SJCRH30 (cell line): ENCODE measurements around the gene TSC22D2. TPM values are rescaled to one million over a fixed set of nuclear protein-coding genes. Genes with fewer than 3 reads are reported as not detected.

Experiments
- DNase-seq, 2 experiments: peaks; one replicate each; pipeline ENCODE4 v3.0.0-alpha.2; 2015 to 2020
- H3K27ac ChIP-seq: fragments of 250-450 bp; sonication (Bioruptor Pico); 2 replicates; pipeline ENCODE4 v1.5.1; 2020; ENCODE audit warnings: mild to moderate bottlenecking, moderate library complexity
- H3K27me3 ChIP-seq: fragments of 250-450 bp; sonication (Bioruptor Pico); 2 replicates; pipeline ENCODE4 v1.5.1; 2020; ENCODE audit warnings: mild to moderate bottlenecking, moderate library complexity
- H3K36me3 ChIP-seq: fragments of 250-450 bp; sonication (Bioruptor Pico); 2 replicates; pipeline ENCODE4 v1.5.1; 2020; ENCODE audit warnings: mild to moderate bottlenecking, moderate library complexity
- H3K4me1 ChIP-seq: fragments of 250-450 bp; sonication (Bioruptor Pico); 2 replicates; pipeline ENCODE4 v1.5.1; 2020; ENCODE audit warnings: mild to moderate bottlenecking, moderate library complexity
- H3K4me3 ChIP-seq: fragments of 250-450 bp; sonication (Bioruptor Pico); 2 replicates; pipeline ENCODE4 v1.5.1; 2020; ENCODE audit warnings: mild to moderate bottlenecking, moderate library complexity
- H3K9me3 ChIP-seq: fragments of 250-450 bp; sonication (Bioruptor Pico); replicated peaks from 2 replicates; pipeline ENCODE4 v1.5.1; 2020; ENCODE audit warnings: mild to moderate bottlenecking, moderate library complexity
- total RNA-seq: library from RNA; depleted of rRNA; stranded (reverse); fragments of >200 nt; shearing (Covaris generic); gene quantifications from 2 replicates; pipeline ENCODE4 v1.2.3, GENCODE V29; 2014

Gene TSC22D2
- total RNA-seq, 1 experiment from 2014 or later = 44.5 TPM

DNA sequence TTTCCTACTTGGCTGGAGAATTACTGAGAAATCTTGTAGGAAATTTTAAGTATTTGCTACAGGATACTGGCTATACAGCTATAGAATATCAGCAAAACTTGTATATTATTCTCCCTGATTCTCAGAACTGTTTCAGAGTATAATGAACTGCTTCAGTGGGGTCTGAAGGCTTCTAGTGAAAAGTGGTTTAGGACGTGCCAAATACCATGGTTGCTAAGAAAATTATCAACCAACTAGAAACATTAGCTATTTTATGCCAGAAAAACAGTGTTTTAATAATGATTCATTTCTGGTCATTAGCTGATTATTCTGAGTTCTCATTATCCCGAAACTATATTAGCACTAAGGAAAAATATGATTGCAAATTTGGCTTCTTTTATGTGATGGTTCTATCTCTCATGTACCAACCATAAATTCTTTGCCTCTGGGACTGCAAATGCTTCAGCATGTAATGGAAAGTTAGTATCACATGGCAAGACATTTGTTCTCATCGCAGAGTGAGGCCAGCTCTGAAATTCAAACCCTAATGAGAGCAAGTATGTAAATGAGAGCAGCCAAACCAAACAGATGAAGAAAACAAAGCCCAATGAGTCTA lies 11.0 kb upstream of the TSC22D2 start:
- Histone ChIP-seq H3K9me3 (no peaks in the 10 kb centered on the region), H3K27ac (no peak overlapping the region), H3K4me3 (no peak overlapping the region), H3K4me1 (no peaks in the 10 kb centered on the region), H3K27me3 (no peaks in the 10 kb centered on the region), H3K36me3 (no peaks in the 10 kb centered on the region)
- no peak for DNase-seq

DNA sequence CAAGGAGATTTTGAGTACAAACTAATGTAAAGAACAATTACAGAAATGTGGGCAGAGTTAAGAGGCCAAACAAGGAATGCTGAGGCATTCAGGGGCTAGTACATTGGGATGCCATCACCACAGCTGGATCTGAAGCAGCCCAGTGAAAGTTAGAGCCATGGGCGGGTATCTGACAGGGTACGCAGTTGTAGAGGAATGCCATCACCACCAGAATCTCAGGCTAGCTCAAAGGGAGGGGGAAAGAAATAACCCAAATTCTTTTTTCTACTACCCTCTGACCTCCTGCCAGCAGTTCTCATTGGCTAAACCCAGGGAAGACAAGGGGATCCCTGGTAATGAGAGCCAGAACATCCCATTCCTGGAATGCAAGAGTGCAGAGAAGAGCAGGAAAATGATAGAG lies 9.0 kb upstream of the TSC22D2 start:
- Histone ChIP-seq H3K4me1 (0 out of 2 replicates have a peak, but pooled peaks cover 3% of the 10 kb centered on the region), H3K27me3 (no peaks in the 10 kb centered on the region), H3K9me3 (no peaks in the 10 kb centered on the region), H3K27ac (no peak overlapping the region), H3K4me3 (no peak overlapping the region), H3K36me3 (no peaks in the 10 kb centered on the region)
- DNase-seq = no peak

DNA sequence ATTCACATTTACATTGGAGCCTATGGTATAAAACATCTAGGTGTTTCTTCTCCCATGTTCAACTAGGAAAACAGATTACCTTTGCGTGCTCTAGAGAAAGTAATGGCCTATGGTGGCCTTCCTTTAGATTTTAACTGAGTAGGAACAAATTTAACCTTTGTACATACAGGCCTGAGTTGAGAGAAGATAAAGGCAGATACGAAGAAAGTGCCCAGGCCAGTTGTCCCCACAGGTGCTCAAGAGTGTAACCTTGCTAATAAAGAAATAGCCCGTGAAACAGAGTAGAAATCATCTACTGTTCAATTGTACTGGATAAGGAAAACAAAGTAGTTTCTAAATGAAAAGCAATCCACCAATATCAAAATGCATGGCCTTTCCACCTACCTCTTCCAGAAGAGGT lies 6.8 kb upstream of the TSC22D2 start:
- Histone ChIP-seq H3K4me3 (no peak overlapping the region), H3K4me1 (peaks cover 6% of the 10 kb centered on the region), H3K27ac (no peak overlapping the region), H3K9me3 (no peaks in the 10 kb centered on the region), H3K27me3 (no peaks in the 10 kb centered on the region), H3K36me3 (no peaks in the 10 kb centered on the region)
- DNase-seq = no peak

DNA sequence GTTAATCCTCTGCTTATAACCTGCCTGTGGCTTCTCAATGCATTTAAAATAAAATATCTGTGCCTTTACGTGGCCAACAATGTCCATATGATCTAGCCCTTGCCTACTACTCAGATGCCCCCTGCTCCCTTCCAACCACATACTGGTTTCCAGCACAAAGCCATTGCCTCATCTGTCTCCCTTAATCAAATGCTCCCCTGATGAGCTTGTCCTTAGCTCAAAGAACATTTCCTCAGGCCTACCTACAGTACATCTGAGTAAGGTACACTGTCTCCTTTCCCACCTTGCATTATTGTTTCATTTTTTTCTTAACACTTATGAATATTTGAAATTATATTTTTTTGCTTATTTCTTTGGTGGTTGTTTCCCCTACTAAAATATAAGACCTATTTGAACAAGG lies 5.9 kb upstream of the TSC22D2 start:
- H3K9me3 ChIP-seq = no peaks in the 10 kb centered on the region
- H3K4me1 ChIP-seq = peaks cover 11% of the 10 kb centered on the region
- H3K36me3 ChIP-seq = no peaks in the 10 kb centered on the region
- no peak overlapping the region for H3K27ac ChIP-seq
- H3K27me3 ChIP-seq = no peaks in the 10 kb centered on the region
- H3K4me3 ChIP-seq = no peak overlapping the region
- DNase-seq = no peak

DNA sequence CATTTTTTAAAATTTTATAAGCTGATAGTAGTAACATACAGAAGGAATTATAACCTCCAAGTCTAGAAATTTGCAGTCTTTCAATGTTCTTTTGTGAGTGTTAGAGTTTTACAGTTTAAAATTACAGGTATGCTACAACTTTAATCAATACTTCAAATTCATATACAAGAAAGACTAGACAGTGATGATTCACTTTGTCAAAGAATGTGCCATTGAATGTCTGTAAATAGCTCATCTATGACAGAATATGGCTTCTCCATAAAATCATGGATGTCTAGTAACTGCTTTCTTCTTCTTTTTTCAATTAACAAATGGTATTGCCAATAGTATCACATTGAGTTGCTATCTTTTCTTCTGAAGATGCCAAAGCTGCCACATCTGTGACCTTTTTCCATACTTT lies 4.1 kb upstream of the TSC22D2 start:
- DNase-seq = no peak
- no peaks in the 10 kb centered on the region for H3K9me3 ChIP-seq
- no peak overlapping the region for H3K4me3 ChIP-seq
- peaks cover 11% of the 10 kb centered on the region for H3K4me1 ChIP-seq
- H3K27ac ChIP-seq = no peak overlapping the region
- no peaks in the 10 kb centered on the region for H3K36me3 ChIP-seq
- H3K27me3 ChIP-seq = no peaks in the 10 kb centered on the region

DNA sequence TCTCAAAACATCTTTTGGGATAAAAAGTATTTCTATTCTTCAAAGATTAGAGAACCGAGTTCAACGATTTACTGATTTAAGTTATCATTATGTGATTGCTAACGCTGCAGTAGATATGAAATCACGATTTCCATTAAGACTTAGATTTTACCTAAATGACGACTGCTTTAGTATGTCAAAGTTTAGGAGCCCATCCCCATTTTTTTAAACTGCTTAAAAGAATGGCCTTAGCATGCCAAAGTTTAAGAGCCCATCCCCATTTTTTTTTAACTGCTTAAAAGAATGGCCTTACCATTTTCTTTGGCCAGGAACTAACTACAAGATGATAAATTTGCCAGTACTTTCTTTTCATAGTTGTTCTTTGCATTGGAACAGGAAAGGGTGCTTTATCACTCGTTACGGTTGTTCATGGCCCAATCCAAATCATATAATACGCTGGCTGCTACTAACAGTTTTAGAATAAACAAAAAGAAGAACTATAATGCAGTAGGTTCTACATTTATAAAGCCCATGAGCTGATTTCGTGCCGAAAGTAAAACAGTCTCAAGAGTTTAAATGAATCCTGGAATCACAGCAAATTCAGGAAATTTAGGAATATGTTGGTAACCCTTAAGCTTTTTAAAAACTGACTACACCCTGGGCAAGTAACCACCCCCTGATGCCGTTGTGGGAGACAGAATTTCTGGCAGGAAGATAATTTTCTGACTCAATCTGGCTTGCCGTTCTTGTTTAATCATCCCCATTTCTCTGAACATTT lies 869 bp upstream of the TSC22D2 start:
- peak in 1 of 2 experiments; percentile 57 for DNase-seq
- Histone ChIP-seq H3K27ac (peak overlapping the region; percentile 95), H3K4me1 (peaks cover 11% of the 10 kb centered on the region), H3K9me3 (no peaks in the 10 kb centered on the region), H3K27me3 (no peaks in the 10 kb centered on the region), H3K36me3 (peaks cover 18% of the 10 kb centered on the region), H3K4me3 (peak overlapping the region; percentile 84)

DNA sequence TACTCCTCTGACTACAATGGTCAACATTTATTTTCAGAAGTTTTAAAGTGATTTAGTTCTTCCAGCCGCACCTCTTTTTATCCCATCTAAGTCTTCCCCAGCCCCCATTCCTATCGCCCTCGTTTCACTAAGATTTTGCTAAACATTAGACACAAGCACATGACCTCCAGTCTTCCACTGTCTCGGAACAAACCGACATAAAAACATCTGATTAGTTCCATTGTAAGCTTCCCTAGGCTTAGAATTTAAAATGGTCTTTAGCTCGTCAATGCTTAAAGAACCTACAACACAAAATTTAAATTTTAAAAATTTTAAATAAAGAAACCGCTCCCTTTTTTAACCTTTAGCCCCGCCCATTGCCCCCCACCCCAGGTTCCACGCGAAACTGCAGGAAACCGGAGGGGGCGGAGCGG lies 284 bp upstream of the TSC22D2 start:
- no peak for DNase-seq
- peaks cover 23% of the 10 kb centered on the region for H3K36me3 ChIP-seq
- H3K27me3 ChIP-seq = no peaks in the 10 kb centered on the region
- H3K9me3 ChIP-seq = no peaks in the 10 kb centered on the region
- peak overlapping the region; percentile 84 for H3K4me3 ChIP-seq
- H3K4me1 ChIP-seq = peaks cover 11% of the 10 kb centered on the region
- H3K27ac ChIP-seq = peak overlapping the region; percentile 95

DNA sequence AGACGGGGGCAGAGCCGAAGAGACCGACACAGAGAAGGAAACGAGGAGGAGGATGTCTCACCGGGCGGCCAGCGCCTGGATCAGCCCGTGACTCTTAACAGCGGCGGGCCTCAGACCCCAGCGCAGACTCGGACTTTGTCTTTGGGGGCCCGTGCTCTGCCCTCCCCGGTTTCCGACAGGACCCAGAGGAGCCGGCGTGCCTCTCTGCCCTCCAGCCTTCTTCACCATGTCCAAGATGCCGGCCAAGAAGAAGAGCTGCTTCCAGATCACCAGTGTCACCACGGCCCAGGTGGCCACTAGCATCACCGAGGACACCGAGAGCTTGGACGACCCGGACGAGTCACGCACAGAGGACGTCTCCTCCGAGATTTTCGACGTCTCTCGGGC lies 1.0 kb downstream of the TSC22D2 start:
- Histone ChIP-seq H3K36me3 (peaks cover 33% of the 10 kb centered on the region), H3K4me3 (peak overlapping the region; percentile 84), H3K27ac (peak overlapping the region; percentile 95), H3K27me3 (no peaks in the 10 kb centered on the region), H3K4me1 (peaks cover 8% of the 10 kb centered on the region), H3K9me3 (no peaks in the 10 kb centered on the region)
- no peak for DNase-seq

DNA sequence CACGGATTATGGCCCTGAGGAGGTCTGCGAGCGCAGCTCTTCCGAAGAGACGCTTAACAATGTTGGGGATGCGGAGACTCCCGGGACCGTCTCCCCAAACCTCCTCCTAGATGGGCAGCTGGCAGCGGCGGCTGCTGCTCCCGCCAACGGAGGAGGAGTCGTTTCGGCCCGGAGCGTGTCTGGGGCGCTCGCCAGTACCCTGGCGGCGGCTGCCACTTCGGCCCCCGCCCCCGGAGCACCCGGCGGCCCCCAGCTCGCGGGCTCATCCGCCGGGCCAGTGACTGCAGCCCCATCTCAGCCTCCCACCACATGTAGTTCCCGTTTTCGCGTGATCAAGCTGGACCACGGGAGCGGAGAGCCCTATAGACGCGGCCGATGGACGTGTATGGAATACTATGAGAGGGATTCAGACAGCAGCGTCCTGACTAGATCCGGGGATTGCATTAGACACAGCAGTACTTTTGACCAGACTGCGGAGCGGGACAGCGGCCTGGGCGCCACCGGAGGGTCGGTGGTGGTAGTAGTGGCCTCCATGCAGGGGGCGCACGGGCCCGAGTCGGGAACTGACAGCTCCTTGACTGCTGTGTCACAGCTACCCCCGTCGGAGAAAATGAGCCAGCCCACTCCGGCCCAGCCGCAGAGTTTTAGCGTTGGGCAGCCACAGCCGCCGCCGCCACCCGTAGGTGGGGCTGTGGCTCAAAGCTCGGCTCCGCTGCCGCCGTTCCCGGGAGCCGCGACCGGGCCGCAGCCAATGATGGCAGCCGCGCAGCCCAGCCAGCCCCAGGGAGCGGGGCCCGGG lies 1.6 kb downstream of the TSC22D2 start:
- peak overlapping the region; percentile 84 for H3K4me3 ChIP-seq
- H3K36me3 ChIP-seq = peaks cover 37% of the 10 kb centered on the region
- peak; percentile 49 to 58 for DNase-seq
- peaks cover 8% of the 10 kb centered on the region for H3K4me1 ChIP-seq
- H3K9me3 ChIP-seq = no peaks in the 10 kb centered on the region
- peak overlapping the region; percentile 95 for H3K27ac ChIP-seq
- H3K27me3 ChIP-seq = no peaks in the 10 kb centered on the region

DNA sequence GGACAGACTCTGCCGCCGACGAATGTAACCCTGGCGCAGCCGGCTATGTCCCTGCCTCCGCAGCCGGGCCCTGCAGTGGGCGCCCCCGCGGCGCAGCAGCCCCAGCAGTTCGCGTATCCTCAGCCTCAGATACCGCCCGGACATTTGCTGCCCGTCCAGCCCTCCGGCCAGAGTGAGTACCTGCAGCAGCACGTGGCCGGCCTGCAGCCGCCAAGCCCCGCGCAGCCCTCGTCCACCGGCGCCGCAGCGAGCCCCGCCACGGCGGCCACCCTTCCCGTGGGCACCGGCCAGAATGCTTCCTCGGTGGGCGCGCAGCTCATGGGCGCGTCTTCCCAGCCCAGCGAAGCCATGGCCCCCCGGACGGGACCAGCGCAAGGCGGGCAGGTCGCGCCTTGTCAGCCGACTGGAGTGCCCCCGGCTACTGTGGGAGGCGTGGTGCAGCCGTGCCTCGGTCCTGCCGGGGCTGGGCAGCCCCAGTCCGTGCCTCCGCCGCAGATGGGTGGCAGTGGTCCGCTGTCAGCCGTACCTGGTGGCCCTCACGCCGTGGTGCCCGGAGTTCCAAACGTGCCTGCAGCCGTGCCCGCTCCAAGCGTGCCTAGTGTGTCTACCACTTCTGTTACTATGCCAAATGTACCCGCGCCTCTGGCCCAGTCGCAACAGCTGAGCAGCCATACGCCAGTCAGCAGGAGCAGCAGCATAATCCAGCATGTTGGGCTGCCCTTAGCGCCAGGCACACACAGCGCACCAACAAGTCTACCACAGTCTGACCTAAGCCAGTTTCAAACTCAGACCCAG lies 2.4 kb downstream of the TSC22D2 start:
- Histone ChIP-seq H3K27me3 (no peaks in the 10 kb centered on the region), H3K9me3 (no peaks in the 10 kb centered on the region), H3K27ac (peak overlapping the region; percentile 95), H3K4me1 (peaks cover 12% of the 10 kb centered on the region), H3K36me3 (peaks cover 45% of the 10 kb centered on the region), H3K4me3 (peak overlapping the region; percentile 84)
- DNase-seq = peak; percentile 56 to 67

DNA sequence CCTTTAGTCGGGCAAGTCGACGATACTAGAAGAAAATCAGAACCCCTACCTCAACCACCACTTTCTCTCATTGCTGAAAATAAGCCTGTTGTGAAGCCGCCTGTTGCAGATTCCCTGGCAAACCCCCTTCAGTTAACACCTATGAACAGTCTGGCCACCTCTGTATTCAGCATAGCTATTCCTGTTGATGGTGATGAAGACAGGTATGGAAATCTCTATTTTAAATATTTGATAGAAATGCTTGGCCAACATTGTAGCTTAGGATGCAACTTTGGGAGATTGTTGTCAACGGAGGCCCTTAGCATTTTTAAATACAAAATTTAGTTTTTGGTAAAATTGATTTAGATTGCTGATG lies 3.0 kb downstream of the TSC22D2 start:
- Histone ChIP-seq H3K27ac (peak overlapping the region; percentile 95), H3K4me3 (peak overlapping the region; percentile 84), H3K9me3 (no peaks in the 10 kb centered on the region), H3K4me1 (peaks cover 14% of the 10 kb centered on the region), H3K27me3 (no peaks in the 10 kb centered on the region), H3K36me3 (peaks cover 50% of the 10 kb centered on the region)
- DNase-seq = no peak

DNA sequence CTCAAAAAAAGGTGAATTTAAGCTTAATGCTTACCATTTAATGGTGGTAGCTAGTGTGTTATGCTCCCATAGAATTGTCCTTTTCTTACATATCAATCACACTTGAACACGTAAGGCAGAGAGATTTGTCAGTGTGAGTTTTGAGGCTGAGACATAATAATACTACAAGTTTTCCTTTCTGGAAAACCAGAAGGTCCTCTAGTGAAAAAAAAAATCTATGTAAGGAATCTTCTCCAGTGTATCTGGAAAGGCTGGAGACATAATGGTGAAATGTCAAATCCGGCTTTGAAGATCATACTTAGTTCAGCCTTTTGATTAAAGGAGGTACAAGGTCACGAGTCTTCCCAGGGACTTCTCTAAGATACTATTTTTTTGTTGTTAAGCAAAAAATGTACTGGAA lies 3.4 kb downstream of the TSC22D2 start:
- peak in 1 of 2 experiments; percentile 15 for DNase-seq
- peaks cover 55% of the 10 kb centered on the region for H3K36me3 ChIP-seq

DNA sequence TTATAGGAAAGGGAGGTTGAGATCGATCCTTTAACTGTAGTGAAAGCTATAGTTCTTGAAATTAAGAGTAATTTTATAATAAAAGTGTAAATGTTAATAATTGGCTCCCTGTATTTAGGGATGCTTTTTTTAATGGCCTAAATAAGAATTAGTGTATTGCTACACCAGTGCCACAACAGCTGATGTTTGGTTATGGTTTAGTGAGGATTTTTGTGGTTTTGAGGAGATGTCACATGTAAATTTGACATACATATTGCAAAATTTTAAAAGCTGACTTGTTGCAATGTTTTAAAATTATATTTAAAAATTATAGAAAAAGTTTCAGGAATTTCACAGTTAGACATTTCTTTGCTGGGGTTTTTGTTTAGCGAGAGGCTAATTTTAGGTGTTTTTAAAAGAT lies 3.9 kb downstream of the TSC22D2 start:
- DNase-seq = peak in 1 of 2 experiments; percentile 29
- Histone ChIP-seq H3K4me1 (peaks cover 16% of the 10 kb centered on the region), H3K4me3 (peak overlapping the region; percentile 84), H3K36me3 (peaks cover 59% of the 10 kb centered on the region), H3K27me3 (no peaks in the 10 kb centered on the region), H3K27ac (peak overlapping the region; percentile 95), H3K9me3 (no peaks in the 10 kb centered on the region)

More for the DNA sequence above, 3.4 kb downstream of the TSC22D2 start:
- H3K4me1 ChIP-seq = peaks cover 14% of the 10 kb centered on the region
- no peaks in the 10 kb centered on the region for H3K27me3 ChIP-seq
- H3K4me3 ChIP-seq = peak overlapping the region; percentile 84
- peak overlapping the region; percentile 95 for H3K27ac ChIP-seq
- no peaks in the 10 kb centered on the region for H3K9me3 ChIP-seq

DNA sequence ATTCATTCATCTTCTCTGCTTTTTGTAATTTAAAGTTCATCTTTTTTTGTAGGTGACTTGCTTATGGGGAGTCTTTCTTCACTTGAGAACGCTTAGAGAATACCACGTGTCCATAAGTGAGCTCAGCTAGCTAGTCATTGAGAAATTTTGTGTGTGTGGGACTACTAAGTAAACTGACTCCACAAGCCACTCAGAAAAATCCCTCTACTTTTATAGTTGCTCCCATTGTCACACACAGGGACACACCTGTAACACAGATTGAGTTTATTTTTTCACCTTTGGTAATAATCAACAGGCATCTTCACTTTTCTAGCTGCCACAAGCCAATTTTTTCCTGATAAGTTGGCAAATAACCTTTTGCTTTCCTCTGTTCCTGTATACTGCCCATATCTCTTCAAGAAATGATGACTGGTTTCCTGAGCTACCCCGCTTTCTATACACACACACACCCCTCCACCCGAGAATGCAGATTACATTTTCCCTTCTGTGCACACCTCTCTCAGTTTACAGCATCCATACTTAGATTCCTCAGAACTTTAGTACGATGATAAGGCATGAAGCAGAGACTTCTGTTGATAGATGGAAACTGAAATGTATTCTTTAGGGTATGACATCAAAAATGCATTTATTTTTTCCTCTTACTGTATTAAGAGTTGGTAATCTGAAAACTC lies 4.6 kb downstream of the TSC22D2 start:
- H3K9me3 ChIP-seq = no peaks in the 10 kb centered on the region
- peak in 1 of 2 experiments; percentile 60 for DNase-seq
- H3K36me3 ChIP-seq = peaks cover 67% of the 10 kb centered on the region
- H3K4me3 ChIP-seq = peak overlapping the region; percentile 84
- H3K27ac ChIP-seq = peak overlapping the region; percentile 95
- H3K4me1 ChIP-seq = peaks cover 16% of the 10 kb centered on the region
- no peaks in the 10 kb centered on the region for H3K27me3 ChIP-seq
